Gastroesophageal sphincter (tissue), 3 donors: ENCODE data around the gene ANO4.

Experiments
- POLR2AphosphoS5 ChIP-seq: sonication (generic); formaldehyde crosslinking; IDR thresholded peaks from one replicate; pipeline ENCODE4 v1.6.1; 2017; ENCODE audit warnings: antibody characterized with exemption
- TF ChIP-seq, protein P1 (sequence below), 4 experiments: fragments of 200-600 bp in 2 of 4; fragments of 450-650 bp in 2 of 4; sonication (generic) in 1 of 4; IDR thresholded peaks; one replicate each; pipeline ENCODE4 v1.5.1; 2017 to 2019; ENCODE audit warnings: antibody characterized with exemption in 4 of 4, mild to moderate bottlenecking in 2 of 4, moderate library complexity in 2 of 4

DNA sequence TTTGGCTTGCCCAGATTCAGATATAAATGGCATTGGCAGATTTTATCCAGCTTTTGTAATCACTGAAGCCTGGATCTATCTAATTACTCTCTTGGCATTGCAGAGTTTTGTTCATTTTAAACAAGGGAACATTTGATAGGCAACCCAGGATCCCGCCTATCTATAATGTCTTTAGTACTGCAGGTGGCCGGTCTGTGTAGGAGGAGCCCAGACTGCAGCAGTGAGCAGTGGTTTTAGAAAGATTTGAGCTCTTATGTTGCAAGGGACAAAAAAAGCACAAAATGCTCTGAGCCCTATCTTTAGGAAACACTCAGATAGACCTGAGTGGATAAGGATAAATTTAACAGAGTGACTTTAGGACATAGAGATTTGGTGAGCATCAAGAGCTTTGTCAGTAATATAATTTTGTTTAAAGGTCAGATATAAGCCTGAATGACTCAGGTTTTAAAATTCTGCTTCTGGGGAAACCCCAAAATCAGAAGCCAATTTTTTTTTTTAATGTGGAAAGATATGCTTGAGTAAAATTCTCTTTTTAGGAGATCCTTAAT, 250.0 kb downstream of the ANO4 start:
- TF ChIP-seq, protein P1, sequence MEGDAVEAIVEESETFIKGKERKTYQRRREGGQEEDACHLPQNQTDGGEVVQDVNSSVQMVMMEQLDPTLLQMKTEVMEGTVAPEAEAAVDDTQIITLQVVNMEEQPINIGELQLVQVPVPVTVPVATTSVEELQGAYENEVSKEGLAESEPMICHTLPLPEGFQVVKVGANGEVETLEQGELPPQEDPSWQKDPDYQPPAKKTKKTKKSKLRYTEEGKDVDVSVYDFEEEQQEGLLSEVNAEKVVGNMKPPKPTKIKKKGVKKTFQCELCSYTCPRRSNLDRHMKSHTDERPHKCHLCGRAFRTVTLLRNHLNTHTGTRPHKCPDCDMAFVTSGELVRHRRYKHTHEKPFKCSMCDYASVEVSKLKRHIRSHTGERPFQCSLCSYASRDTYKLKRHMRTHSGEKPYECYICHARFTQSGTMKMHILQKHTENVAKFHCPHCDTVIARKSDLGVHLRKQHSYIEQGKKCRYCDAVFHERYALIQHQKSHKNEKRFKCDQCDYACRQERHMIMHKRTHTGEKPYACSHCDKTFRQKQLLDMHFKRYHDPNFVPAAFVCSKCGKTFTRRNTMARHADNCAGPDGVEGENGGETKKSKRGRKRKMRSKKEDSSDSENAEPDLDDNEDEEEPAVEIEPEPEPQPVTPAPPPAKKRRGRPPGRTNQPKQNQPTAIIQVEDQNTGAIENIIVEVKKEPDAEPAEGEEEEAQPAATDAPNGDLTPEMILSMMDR (IDR thresholded peaks at IDR 0.05), result no peak
- TF ChIP-seq POLR2AphosphoS5, result no peak
